Stimulated activated naive CD8-positive, alpha-beta T cell treated with anti-CD3 and anti-CD28 coated beads, Interleukin-15, Interleukin-2, amounts not matched to agents 100 ng/mL and 50 ng/mL, for 24 hours (primary cell): ENCODE measurements around the gene METTL15.
"Not testable (repeated sequence)": the region's sequence is repeated elsewhere in the genome, so short reads cannot be mapped to it uniquely, and the experiment has no call there.

ENCODE experiments used
- H3K27ac Mint-ChIP-seq: one replicate; pipeline ENCODE4 v1.8.0; 2021; ENCODE audit warnings: mild to moderate bottlenecking, mixed read lengths
- H3K27me3 Mint-ChIP-seq: one replicate; pipeline ENCODE4 v1.8.0; 2021; ENCODE audit warnings: mixed read lengths
- H3K36me3 Mint-ChIP-seq: one replicate; pipeline ENCODE4 v1.8.0; 2021; ENCODE audit warnings: low read depth, mixed read lengths
- H3K4me1 Mint-ChIP-seq: one replicate; pipeline ENCODE4 v1.8.0; 2021; ENCODE audit warnings: low read depth, mixed read lengths
- H3K4me3 Mint-ChIP-seq: one replicate; pipeline ENCODE4 v1.8.0; 2021; ENCODE audit warnings: mild to moderate bottlenecking, mixed read lengths
- H3K9me3 Mint-ChIP-seq: one replicate; pipeline ENCODE4 v1.8.0; 2021; ENCODE audit warnings: mixed read lengths

The METTL15 gene

DNA sequence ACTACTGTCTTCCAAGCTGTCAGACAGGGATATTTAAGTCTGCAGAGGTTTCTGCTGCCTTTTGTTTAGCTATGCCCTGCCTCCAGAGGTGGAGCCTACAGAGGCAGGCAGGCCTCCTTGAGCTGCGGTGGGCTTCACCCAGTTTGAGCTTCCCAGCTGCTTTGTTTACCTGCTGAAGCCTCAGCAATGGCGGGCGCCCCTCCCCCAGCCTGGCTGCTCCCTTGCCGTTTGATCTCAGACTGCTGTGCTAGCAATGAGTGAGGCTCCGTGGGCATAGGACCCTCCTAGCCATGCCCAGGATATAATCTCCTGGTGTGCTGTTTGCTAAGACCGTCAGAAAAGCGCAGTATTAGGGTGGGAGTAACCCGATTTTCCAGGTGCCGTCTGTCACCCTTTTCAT is 113.9 kb downstream of the METTL15 start:
- H3K4me3 Mint-ChIP-seq, H3K27ac Mint-ChIP-seq, H3K27me3 Mint-ChIP-seq, H3K4me1 Mint-ChIP-seq, H3K9me3 Mint-ChIP-seq: not testable (repeated sequence)
- H3K36me3 Mint-ChIP-seq: peaks cover 32% of the 10 kb centered on the region

- Mint-ChIP-seq H3K9me3 (peaks cover 10% of the 10 kb centered on the region), H3K27ac (no peak overlapping the region), H3K4me1 (peaks cover 14% of the 10 kb centered on the region), H3K27me3 (no peaks in the 10 kb centered on the region), H3K36me3 (peaks cover 26% of the 10 kb centered on the region), H3K4me3 (no peak overlapping the region)
These were observed 115.4 kb downstream of the METTL15 start for GRCh38 chr11:28223577-28223976.

- Mint-ChIP-seq H3K9me3 (peaks cover 10% of the 10 kb centered on the region), H3K4me1 (peaks cover 14% of the 10 kb centered on the region), H3K4me3 (no peak overlapping the region), H3K27me3 (no peaks in the 10 kb centered on the region), H3K27ac (no peak overlapping the region), H3K36me3 (peaks cover 26% of the 10 kb centered on the region)
These were observed 115.8 kb downstream of the METTL15 start for GRCh38 chr11:28223994-28224393.

- Mint-ChIP-seq H3K27ac (no peak overlapping the region), H3K4me3 (no peak overlapping the region), H3K36me3 (peaks cover 19% of the 10 kb centered on the region), H3K4me1 (peaks cover 8% of the 10 kb centered on the region), H3K9me3 (no peaks in the 10 kb centered on the region), H3K27me3 (no peaks in the 10 kb centered on the region)
These were observed 119.3 kb downstream of the METTL15 start for GRCh38 chr11:28227460-28227859.

DNA sequence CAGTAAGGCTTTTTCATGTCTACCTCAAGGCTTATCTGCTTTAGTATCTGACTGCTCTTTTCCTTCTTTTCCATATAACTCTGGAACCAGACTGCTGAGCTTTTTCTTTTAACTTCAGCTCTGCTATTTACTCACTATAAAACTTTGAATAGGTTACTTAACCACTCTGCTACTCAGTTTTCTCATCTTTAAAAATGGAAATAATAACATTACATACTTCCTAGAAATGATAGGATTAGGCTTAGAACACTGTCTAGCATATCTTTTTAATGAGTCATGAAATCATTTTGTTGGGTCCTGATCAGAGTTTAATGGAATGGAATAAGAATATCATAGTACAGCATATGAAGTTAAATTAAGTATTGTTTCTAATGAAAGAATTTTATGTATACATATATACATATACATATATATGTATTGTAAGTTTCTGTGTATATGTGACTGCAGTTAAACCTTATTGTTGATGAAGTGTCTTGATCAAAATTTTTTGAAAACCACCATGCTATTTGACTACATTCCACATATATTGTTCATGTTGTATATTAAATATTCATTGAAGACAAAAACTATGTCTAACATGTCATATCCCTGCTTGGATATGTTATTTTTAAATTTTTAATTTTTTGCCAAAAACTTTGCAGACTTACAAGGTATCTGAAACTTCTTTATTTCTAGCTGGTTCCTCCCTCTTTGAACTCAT is 120.2 kb downstream of the METTL15 start:
- no peak overlapping the region for H3K27ac Mint-ChIP-seq
- H3K9me3 Mint-ChIP-seq: no peaks in the 10 kb centered on the region
- H3K36me3 Mint-ChIP-seq: peaks cover 24% of the 10 kb centered on the region
- no peaks in the 10 kb centered on the region for H3K27me3 Mint-ChIP-seq
- no peak overlapping the region for H3K4me3 Mint-ChIP-seq
- H3K4me1 Mint-ChIP-seq: peaks cover 8% of the 10 kb centered on the region

DNA sequence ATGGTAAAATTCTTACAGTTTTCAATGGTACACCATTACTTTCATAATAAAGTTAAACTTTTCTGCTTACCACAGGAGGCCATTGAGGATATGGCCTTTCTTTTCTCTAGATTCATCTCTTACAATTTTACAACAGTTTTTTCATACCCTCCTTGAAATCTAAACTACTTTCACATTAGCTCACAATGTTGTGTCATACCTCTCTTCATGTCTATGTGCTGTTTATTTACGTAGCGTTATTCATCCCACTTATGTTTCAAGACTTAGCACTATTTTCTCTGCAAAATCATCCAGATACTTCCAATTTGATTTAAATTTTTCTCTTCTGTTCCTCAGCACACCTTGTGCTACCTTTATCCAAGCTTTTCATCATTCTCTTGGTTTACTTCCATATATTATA is 123.3 kb downstream of the METTL15 start:
- Mint-ChIP-seq H3K4me1 (peaks cover 4% of the 10 kb centered on the region), H3K36me3 (peaks cover 29% of the 10 kb centered on the region), H3K4me3 (no peak overlapping the region), H3K27ac (no peak overlapping the region), H3K27me3 (no peaks in the 10 kb centered on the region), H3K9me3 (peaks cover 4% of the 10 kb centered on the region)

DNA sequence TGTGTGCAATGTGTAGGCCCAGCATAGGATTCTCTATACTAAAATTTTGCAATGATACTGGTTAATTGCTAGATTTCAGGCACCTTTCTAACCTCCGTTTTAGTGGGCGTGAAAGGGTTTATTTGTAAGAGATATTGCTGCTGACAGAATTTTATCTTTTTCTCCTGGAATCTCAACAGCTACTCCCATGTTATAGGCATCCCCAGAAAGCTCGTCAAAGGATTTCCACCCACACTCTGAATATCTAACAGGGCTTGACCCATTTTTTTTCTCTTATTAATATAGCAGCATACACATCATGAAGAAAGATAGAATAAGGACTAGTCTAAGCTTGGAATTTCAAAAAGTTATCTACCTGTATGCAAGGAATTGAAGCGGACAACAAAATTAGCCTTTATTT is 124.5 kb downstream of the METTL15 start:
- no peaks in the 10 kb centered on the region for H3K4me1 Mint-ChIP-seq
- H3K9me3 Mint-ChIP-seq: peaks cover 6% of the 10 kb centered on the region
- peaks cover 32% of the 10 kb centered on the region for H3K36me3 Mint-ChIP-seq
- no peak overlapping the region for H3K27ac Mint-ChIP-seq
- no peak overlapping the region for H3K4me3 Mint-ChIP-seq
- H3K27me3 Mint-ChIP-seq: no peaks in the 10 kb centered on the region

DNA sequence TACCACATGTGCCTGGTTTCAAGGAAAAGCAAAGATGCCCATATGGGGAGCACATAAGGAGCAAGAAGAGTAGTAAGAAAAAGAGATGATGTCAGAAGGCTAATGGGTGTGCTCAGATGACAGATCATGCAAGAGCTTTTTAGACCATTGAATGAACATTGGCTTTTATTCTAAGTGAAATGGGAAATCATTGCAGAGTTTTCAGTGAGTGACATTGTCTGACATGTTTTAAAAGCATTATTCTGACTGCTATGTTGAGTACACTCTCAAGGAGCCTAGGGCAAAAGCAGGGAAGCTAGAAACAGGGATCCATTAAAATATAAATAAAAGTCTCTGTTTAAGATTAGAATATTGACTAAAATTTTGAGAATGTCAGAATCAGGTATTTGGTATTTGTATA is 133.6 kb downstream of the METTL15 start:
- no peak overlapping the region for H3K4me3 Mint-ChIP-seq
- peaks cover 4% of the 10 kb centered on the region for H3K9me3 Mint-ChIP-seq
- H3K4me1 Mint-ChIP-seq: no peaks in the 10 kb centered on the region
- no peak overlapping the region for H3K27ac Mint-ChIP-seq
- H3K36me3 Mint-ChIP-seq: peaks cover 22% of the 10 kb centered on the region
- H3K27me3 Mint-ChIP-seq: no peaks in the 10 kb centered on the region

- peaks cover 4% of the 10 kb centered on the region for H3K9me3 Mint-ChIP-seq
- H3K27me3 Mint-ChIP-seq: no peaks in the 10 kb centered on the region
- H3K4me1 Mint-ChIP-seq: no peaks in the 10 kb centered on the region
These were observed 134.4 kb downstream of the METTL15 start for GRCh38 chr11:28242596-28242995.

DNA sequence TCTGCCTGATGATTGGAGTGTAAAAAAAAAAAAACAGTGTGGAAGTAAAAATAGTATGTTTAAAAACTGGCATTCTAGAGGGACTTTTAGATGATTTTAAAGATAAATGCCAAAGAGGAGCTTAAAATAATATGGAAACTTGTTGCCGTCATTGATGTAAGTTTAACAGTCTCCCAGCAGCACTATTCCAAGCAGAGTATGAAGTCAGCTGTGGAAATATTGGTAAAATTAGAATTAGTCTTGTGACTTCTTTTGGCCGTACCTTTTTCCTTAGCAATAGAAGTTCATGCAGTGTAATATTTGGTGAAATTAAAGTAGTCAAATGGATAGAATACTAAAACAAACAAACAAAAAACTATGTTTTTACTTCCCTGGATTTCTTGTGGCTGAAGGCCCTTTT is 134.9 kb downstream of the METTL15 start:
- Mint-ChIP-seq H3K4me1 (no peaks in the 10 kb centered on the region), H3K27ac (no peak overlapping the region), H3K36me3 (peaks cover 23% of the 10 kb centered on the region), H3K27me3 (no peaks in the 10 kb centered on the region), H3K4me3 (no peak overlapping the region), H3K9me3 (peaks cover 4% of the 10 kb centered on the region)

More at GRCh38 chr11:28242596-28242995, 134.4 kb downstream of the METTL15 start:
- peaks cover 18% of the 10 kb centered on the region for H3K36me3 Mint-ChIP-seq
- H3K4me3 Mint-ChIP-seq: no peak overlapping the region
- H3K27ac Mint-ChIP-seq: no peak overlapping the region

DNA sequence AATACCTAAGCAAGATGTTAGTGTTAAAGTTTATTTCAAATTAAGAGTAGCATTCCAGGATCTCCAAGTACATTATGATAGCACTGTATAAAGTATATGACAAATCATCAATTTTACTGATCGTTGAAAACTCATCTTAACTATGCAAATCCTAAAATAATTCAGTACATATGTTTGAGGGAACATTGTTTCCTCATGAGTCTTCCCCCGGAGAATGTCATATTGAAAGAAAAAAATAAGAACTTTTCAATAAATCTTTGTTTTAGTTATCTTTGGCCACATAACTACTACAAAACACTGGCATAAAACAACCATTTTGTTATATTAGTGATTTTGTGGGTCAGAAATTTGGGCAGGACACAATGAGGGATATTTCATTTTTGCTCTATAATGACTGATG is 135.4 kb downstream of the METTL15 start:
- no peaks in the 10 kb centered on the region for H3K4me1 Mint-ChIP-seq
- peaks cover 23% of the 10 kb centered on the region for H3K36me3 Mint-ChIP-seq
- peaks cover 4% of the 10 kb centered on the region for H3K9me3 Mint-ChIP-seq
- H3K4me3 Mint-ChIP-seq: no peak overlapping the region
- H3K27ac Mint-ChIP-seq: no peak overlapping the region
- no peaks in the 10 kb centered on the region for H3K27me3 Mint-ChIP-seq

DNA sequence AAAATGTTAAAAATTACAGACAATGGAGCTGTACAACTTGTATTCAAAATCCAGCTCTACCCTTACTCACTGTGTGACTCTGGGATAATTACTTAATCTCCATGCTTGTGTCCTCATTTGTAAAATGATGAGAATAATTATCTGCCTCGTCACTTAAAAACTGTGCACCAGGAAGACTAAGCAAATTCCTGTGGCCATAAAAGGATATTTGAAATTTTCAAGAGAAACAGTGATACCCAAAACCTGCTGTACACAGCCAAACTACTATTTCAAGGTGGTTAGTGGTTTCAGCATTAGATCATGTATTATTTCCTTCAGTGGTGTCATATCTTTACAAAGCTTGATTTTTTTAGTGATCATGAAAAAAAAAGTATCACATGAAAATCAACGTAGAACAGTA is 136.9 kb downstream of the METTL15 start:
- Mint-ChIP-seq H3K36me3 (peaks cover 22% of the 10 kb centered on the region), H3K4me1 (no peaks in the 10 kb centered on the region), H3K27me3 (no peaks in the 10 kb centered on the region), H3K9me3 (peaks cover 8% of the 10 kb centered on the region), H3K4me3 (no peak overlapping the region), H3K27ac (no peak overlapping the region)

GRCh38 chr11:28250192-28250591 is 142.0 kb downstream of the METTL15 start:
- Mint-ChIP-seq H3K4me1 (no peaks in the 10 kb centered on the region), H3K36me3 (peaks cover 46% of the 10 kb centered on the region), H3K27ac (no peak overlapping the region), H3K9me3 (peaks cover 19% of the 10 kb centered on the region), H3K27me3 (no peaks in the 10 kb centered on the region), H3K4me3 (no peak overlapping the region)

- no peak overlapping the region for H3K27ac Mint-ChIP-seq
- no peak overlapping the region for H3K4me3 Mint-ChIP-seq
- no peaks in the 10 kb centered on the region for H3K27me3 Mint-ChIP-seq
- H3K36me3 Mint-ChIP-seq: peaks cover 51% of the 10 kb centered on the region
- peaks cover 19% of the 10 kb centered on the region for H3K9me3 Mint-ChIP-seq
- H3K4me1 Mint-ChIP-seq: no peaks in the 10 kb centered on the region
These were observed 143.1 kb downstream of the METTL15 start for GRCh38 chr11:28251257-28251656.

- Mint-ChIP-seq H3K4me3 (no peak overlapping the region), H3K4me1 (no peaks in the 10 kb centered on the region), H3K9me3 (peaks cover 4% of the 10 kb centered on the region), H3K36me3 (peaks cover 43% of the 10 kb centered on the region), H3K27me3 (no peaks in the 10 kb centered on the region), H3K27ac (no peak overlapping the region)
These were observed 149.6 kb downstream of the METTL15 start for GRCh38 chr11:28257761-28258160.

DNA sequence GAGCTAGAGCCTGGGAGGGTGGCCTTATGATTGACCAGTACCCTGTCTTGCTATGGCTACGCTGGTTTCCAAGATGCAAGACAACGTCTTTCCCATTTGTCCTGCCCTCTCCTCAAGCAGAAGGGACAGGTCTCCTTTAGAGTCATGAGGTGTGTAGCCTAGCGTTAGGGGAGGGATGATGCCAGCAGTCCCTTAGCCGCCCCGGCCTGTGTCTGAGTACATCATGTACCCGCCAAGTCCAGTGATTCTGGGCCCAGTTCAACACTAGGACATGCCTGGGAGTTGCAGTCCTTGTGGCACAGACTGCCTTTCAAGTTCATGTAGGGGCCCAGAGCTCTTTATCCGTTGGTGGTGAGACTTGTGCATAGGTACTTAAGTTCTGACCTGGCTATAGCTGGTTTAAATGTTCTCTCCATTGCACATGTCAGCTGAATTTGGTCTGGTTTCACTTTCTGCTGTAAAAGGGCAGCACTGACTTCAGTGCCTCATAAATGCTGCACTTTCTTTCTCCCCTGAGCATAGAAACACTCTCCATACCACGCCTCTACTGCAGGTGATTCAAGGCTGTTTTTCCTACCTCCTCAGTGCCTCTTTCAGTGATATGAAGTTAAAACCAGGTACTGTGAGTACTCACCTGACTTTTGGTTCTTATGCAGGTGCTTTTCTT is 151.1 kb downstream of the METTL15 start:
- Mint-ChIP-seq H3K27ac (no peak overlapping the region), H3K4me3 (no peak overlapping the region), H3K27me3 (no peaks in the 10 kb centered on the region), H3K4me1 (no peaks in the 10 kb centered on the region), H3K36me3 (peaks cover 40% of the 10 kb centered on the region), H3K9me3 (no peaks in the 10 kb centered on the region)
